Femur (tissue), 1 donor: ENCODE data around the gene SYTL5.
"Not testable (repeated sequence)": the region's sequence is repeated elsewhere in the genome, so short reads cannot be mapped to it uniquely, and the experiment has no call there.

ENCODE experiments used
- DNase-seq: peaks from one replicate; pipeline ENCODE4 v3.0.0-alpha.2; 2017

SYTL5 gene

GRCh38 chrX:38006291-38006690 lies at the start of gene SYTL5:
TSS of gene SYTL5 (plus strand) at chrX:38006553. CDS start at chrX:38033890, 27,337 bp downstream.
- no peak for DNase-seq

GRCh38 chrX:37958525-37959211 lies 47.7 kb upstream of the SYTL5 start:
- peak; percentile 21 for DNase-seq

GRCh38 chrX:37959212-37960021 lies 46.9 kb upstream of the SYTL5 start:
- DNase-seq, result no peak

GRCh38 chrX:37961118-37961517 lies 45.2 kb upstream of the SYTL5 start:
- no peak for DNase-seq

GRCh38 chrX:37967714-37968113 lies 38.6 kb upstream of the SYTL5 start:
- no peak for DNase-seq

- no peak for DNase-seq
These were observed 30.9 kb upstream of the SYTL5 start for GRCh38 chrX:37975421-37975820.

GRCh38 chrX:37976153-37976552 lies 30.2 kb upstream of the SYTL5 start:
- no peak for DNase-seq

- DNase-seq, result no peak
These were observed 21.5 kb upstream of the SYTL5 start for GRCh38 chrX:37984880-37985279.

- DNase-seq, result no peak
These were observed 19.5 kb upstream of the SYTL5 start for GRCh38 chrX:37986893-37987292.

- no peak for DNase-seq
These were observed 17.0 kb upstream of the SYTL5 start for GRCh38 chrX:37989304-37989703.

GRCh38 chrX:37991303-37991702 lies 15.1 kb upstream of the SYTL5 start:
- DNase-seq, result not testable (repeated sequence)

- DNase-seq, result no peak
These were observed 13.2 kb upstream of the SYTL5 start for GRCh38 chrX:37993176-37993575.

GRCh38 chrX:37993837-37994619 lies 12.3 kb upstream of the SYTL5 start:
- DNase-seq, result no peak

GRCh38 chrX:37995428-37995827 lies 10.9 kb upstream of the SYTL5 start:
- DNase-seq, result no peak

GRCh38 chrX:37997096-37997495 lies 9.3 kb upstream of the SYTL5 start:
- no peak for DNase-seq

GRCh38 chrX:37998586-37999262 lies 7.6 kb upstream of the SYTL5 start:
- DNase-seq, result no peak

GRCh38 chrX:38000706-38001105 lies 5.6 kb upstream of the SYTL5 start:
- no peak for DNase-seq

- DNase-seq, result no peak
These were observed 2.3 kb upstream of the SYTL5 start for GRCh38 chrX:38004046-38004445.

- no peak for DNase-seq
These were observed 425 bp downstream of the SYTL5 start for GRCh38 chrX:38006778-38007177.

- no peak for DNase-seq
These were observed 2.3 kb downstream of the SYTL5 start for GRCh38 chrX:38008658-38009057.

- DNase-seq, result no peak
These were observed 3.3 kb downstream of the SYTL5 start for GRCh38 chrX:38009641-38010040.

- no peak for DNase-seq
These were observed 12.5 kb downstream of the SYTL5 start for GRCh38 chrX:38018766-38019425.
